GM21528 (cell line): Measurements from ENCODE around the gene ASAH2.

Experiments
- ATAC-seq: cut with Tn5 transposase; IDR thresholded peaks from one replicate; pipeline ENCODE4 v1.9.1; 2021; ENCODE audit warnings: mild to moderate bottlenecking, moderate library complexity; ENCODE audit not compliant: unreplicated experiment, low FRiP score

Gene ASAH2

DNA sequence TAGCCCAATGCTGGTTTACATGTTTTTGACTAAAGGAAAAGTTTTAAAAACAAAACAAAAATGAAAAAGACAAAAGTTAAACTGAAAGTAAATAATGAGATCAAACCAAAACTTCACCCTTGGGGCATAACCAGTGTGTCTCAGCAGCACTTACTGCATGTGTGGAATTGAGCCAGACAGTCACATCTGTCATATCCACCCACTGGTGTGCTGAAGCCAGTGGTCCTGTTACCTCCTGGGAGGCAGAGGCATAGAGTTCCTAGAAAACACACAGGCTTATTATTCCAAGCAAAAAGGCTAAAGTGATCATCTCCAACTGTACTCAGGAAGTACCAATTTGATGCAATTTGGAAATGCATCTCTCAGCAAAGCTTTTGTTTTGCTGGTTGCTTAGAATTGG is 40.4 kb downstream of the ASAH2 start:
- ATAC-seq: no peak
